Measurements from ENCODE around the gene STARD5. TPM values are rescaled to one million over a fixed set of nuclear protein-coding genes. Genes with fewer than 3 reads are reported as not detected.

STARD5 gene
- total RNA-seq, 2 donors from 2014 or later, result 1.3 to 9.6 TPM

GRCh38 chr15:81312790-81313543, 11.0 kb downstream of the STARD5 start:
- H3K27me3 ChIP-seq, result no peaks in the 10 kb centered on the region
- peaks cover 0 to 3% of the 10 kb centered on the region in 2 donors for H3K36me3 ChIP-seq (replicated peaks in 1 of 2; ENCODE audit: insufficient read depth in 1 of 2, low read depth in 2 of 2)
- 79 to 82% methylated on average over 14 to 22 of the region's 22 CpGs for WGBS, 2 donors
- H3K4me3 ChIP-seq, result no peak overlapping the region
- peak; percentile 34 to 78 (median 55) for DNase-seq
- H3K4me1 ChIP-seq, result no peaks in the 10 kb centered on the region
- TF ChIP-seq POLR2A (IDR thresholded peaks at IDR 0.05) (no peak), CTCF (IDR thresholded peaks at IDR 0.05) (no peak)
- intact Hi-C loops (cut with DNase I), result no loop called here
- no peaks in the 10 kb centered on the region for H3K9me3 ChIP-seq
- H3K27ac ChIP-seq, result peak overlapping the region in 2 of 4 donors; percentile 50 to 68
- ATAC-seq, result peak; percentile 54

DNA sequence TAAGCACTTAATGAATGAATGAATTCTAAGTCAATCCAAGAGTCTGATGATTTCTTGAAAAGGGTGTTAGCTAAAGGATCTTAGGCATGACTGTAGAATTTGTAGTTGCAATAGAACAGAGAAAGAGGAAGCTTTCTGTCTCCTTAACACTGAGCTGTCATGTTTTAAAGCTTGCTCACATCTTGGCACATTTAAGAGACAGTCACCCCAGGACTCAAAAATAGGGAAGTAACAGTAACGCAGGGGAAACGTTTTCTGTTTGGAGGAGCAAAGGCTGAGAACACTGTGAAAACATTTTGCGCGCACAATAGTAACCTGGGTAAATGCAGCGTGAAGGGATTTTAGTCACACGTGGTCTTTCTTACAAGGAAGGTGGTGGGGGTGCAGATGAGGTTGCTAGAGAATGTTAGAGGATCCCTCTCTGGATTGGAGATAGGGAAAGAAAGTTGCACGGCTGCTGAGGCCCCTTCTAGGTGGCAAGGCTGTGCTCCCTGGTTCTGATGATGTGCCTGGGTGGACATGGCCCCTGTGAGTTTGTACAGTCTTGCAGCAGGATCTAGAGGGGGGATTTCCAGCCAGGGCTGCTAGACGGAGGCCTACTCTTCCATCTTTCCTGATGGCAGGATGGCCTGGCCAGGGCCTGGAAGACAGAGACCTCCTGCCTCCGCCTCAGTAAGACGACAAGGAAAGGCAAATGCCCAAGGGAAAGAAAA, 12.0 kb downstream of the STARD5 start:
- intact Hi-C loops (cut with DNase I), result no loop called here
- Histone ChIP-seq H3K27me3 (no peaks in the 10 kb centered on the region), H3K9me3 (no peaks in the 10 kb centered on the region), H3K4me1 (no peaks in the 10 kb centered on the region), H3K27ac (peak overlapping the region in 1 of 4 donors; percentile 68), H3K36me3 (replicated peaks in 1 of 2; ENCODE audit: insufficient read depth in 1 of 2, low read depth in 2 of 2) (peaks cover 0 to 1% of the 10 kb centered on the region in 2 donors), H3K4me3 (no peak overlapping the region)
- 72 to 81% methylated on average over 10 of the region's 10 CpGs for WGBS, 2 donors
- DNase-seq, result peak in 1 of 4 donors; percentile 50
- ATAC-seq, result no peak
- TF ChIP-seq POLR2A (IDR thresholded peaks at IDR 0.05) (no peak), CTCF (IDR thresholded peaks at IDR 0.05) (no peak)

GRCh38 chr15:81310480-81310879, 13.5 kb downstream of the STARD5 start:
- TF ChIP-seq POLR2A (IDR thresholded peaks at IDR 0.05) (no peak), CTCF (IDR thresholded peaks at IDR 0.05) (no peak)
- DNase-seq (no peak), ATAC-seq (no peak)
- Histone ChIP-seq H3K27me3 (no peaks in the 10 kb centered on the region), H3K36me3 (replicated peaks in 1 of 2; ENCODE audit: insufficient read depth in 1 of 2, low read depth in 2 of 2) (peaks cover 0 to 1% of the 10 kb centered on the region in 2 donors), H3K9me3 (no peaks in the 10 kb centered on the region), H3K27ac (no peak overlapping the region), H3K4me3 (no peak overlapping the region), H3K4me1 (no peaks in the 10 kb centered on the region)
- intact Hi-C loops (cut with DNase I), result no loop called here
- 88 to 94% methylated on average over 5 of the region's 5 CpGs for WGBS, 2 donors

GRCh38 chr15:81309647-81310450, 14.1 kb downstream of the STARD5 start:
- TF ChIP-seq POLR2A (IDR thresholded peaks at IDR 0.05), result no peak
- ATAC-seq, result no peak

GRCh38 chr15:81308260-81308659, 15.7 kb downstream of the STARD5 start:
- H3K4me3 ChIP-seq, result no peak overlapping the region
- 79 to 85% methylated on average over 2 of the region's 2 CpGs for WGBS, 2 donors
- H3K9me3 ChIP-seq, result no peaks in the 10 kb centered on the region
- intact Hi-C loops (cut with DNase I), result no loop called here
- no peaks in the 10 kb centered on the region for H3K36me3 ChIP-seq (replicated peaks in 1 of 2; ENCODE audit: insufficient read depth in 1 of 2, low read depth in 2 of 2)
- H3K4me1 ChIP-seq, result no peaks in the 10 kb centered on the region
- no peak for ATAC-seq
- TF ChIP-seq POLR2A (IDR thresholded peaks at IDR 0.05) (no peak), CTCF (IDR thresholded peaks at IDR 0.05) (no peak)
- no peak overlapping the region for H3K27ac ChIP-seq
- DNase-seq, result no peak
- H3K27me3 ChIP-seq, result no peaks in the 10 kb centered on the region

More at GRCh38 chr15:81309647-81310450, 14.1 kb downstream of the STARD5 start:
- no peak for DNase-seq
- Histone ChIP-seq H3K4me1 (no peaks in the 10 kb centered on the region), H3K9me3 (no peaks in the 10 kb centered on the region), H3K4me3 (no peak overlapping the region), H3K27me3 (no peaks in the 10 kb centered on the region), H3K36me3 (replicated peaks in 1 of 2; ENCODE audit: insufficient read depth in 1 of 2, low read depth in 2 of 2) (peaks cover 0 to 1% of the 10 kb centered on the region in 2 donors), H3K27ac (no peak overlapping the region)
- intact Hi-C loops (cut with DNase I), result no loop called here
- 78 to 81% methylated on average over 8 of the region's 8 CpGs for WGBS, 2 donors
